CD4-positive, alpha-beta T cell treated with Interleukin-2 at 100 ng/mL for 4 hours (primary cell): Measurements from ENCODE around the gene NUP210L.

Source experiments
- DNase-seq: peaks from one replicate; pipeline ENCODE4 v3.0.0-alpha.2; 2020; ENCODE audit warnings: low spot score

Gene NUP210L

GRCh38 chr1:153963850-153964331 lies 191.0 kb downstream of the NUP210L start:
- no peak for DNase-seq

GRCh38 chr1:153963030-153963849 lies 191.6 kb downstream of the NUP210L start, which contains the start of gene SLC39A1:
SLC39A1 (minus strand) TSS chr1:153963537; CDS start chr1:153962715, 822 bp downstream.
- peak; percentile 92 for DNase-seq

- DNase-seq, result no peak
These were observed 192.5 kb downstream of the NUP210L start for GRCh38 chr1:153962088-153963029.

- DNase-seq, result no peak
These were observed 193.5 kb downstream of the NUP210L start for GRCh38 chr1:153961421-153961820.

GRCh38 chr1:153960206-153960605 lies 194.7 kb downstream of the NUP210L start:
- no peak for DNase-seq

GRCh38 chr1:153959454-153959853 lies 195.4 kb downstream of the NUP210L start:
- no peak for DNase-seq

GRCh38 chr1:153958961-153959260 lies 196.0 kb downstream of the NUP210L start:
- no peak for DNase-seq

- DNase-seq, result peak; percentile 98
These were observed 196.5 kb downstream of the NUP210L start, which contains the start of gene CRTC2 for GRCh38 chr1:153958111-153958960. CRTC2 (minus strand) TSS chr1:153958612; CDS start chr1:153958497, 115 bp downstream.

- DNase-seq, result peak; percentile 31
These were observed 197.1 kb downstream of the NUP210L start for GRCh38 chr1:153957744-153958110.

GRCh38 chr1:153956997-153957715 lies 197.7 kb downstream of the NUP210L start:
- DNase-seq, result no peak

GRCh38 chr1:153954826-153955225 lies 200.0 kb downstream of the NUP210L start:
- DNase-seq, result no peak

GRCh38 chr1:153953859-153954365 lies 201.0 kb downstream of the NUP210L start:
- DNase-seq, result no peak

GRCh38 chr1:153951801-153952200 lies 203.1 kb downstream of the NUP210L start:
- no peak for DNase-seq

- DNase-seq, result no peak
These were observed 203.7 kb downstream of the NUP210L start for GRCh38 chr1:153951183-153951582.

- DNase-seq, result peak; percentile 73
These were observed 208.1 kb downstream of the NUP210L start, which contains the start of gene DENND4B for GRCh38 chr1:153946622-153947241. DENND4B (minus strand) TSS chr1:153946718; CDS start chr1:153944374, 2,344 bp downstream.

- peak; percentile 73 for DNase-seq
These were observed 208.9 kb downstream of the NUP210L start for GRCh38 chr1:153945795-153946621.

- peak; percentile 81 for DNase-seq
These were observed 209.6 kb downstream of the NUP210L start for GRCh38 chr1:153945131-153945794.

GRCh38 chr1:153944827-153945117 lies 210.1 kb downstream of the NUP210L start:
- no peak for DNase-seq
